Thymus (tissue), 11 donors: Measurements from ENCODE around the gene POLE4. TPM values are rescaled to one million over a fixed set of nuclear protein-coding genes. Genes with fewer than 3 reads are reported as not detected.

Experiments used
- DNase-seq, 9 donors: peaks; one replicate each; pipeline ENCODE4 v3.0.0-alpha.2; 2013; ENCODE audit warnings: low spot score in 9 of 9, low read depth in 6 of 9, missing footprints in 1 of 9
- H3K27ac ChIP-seq, 2 donors: one replicate each; pipeline ENCODE4 v1.5.1; 2013; ENCODE audit warnings: control low read depth in 1 of 2, low read depth in 1 of 2, low read length in 1 of 2, mild to moderate bottlenecking in 1 of 2, moderate library complexity in 1 of 2
- H3K27me3 ChIP-seq, 2 donors: one replicate each; pipeline ENCODE4 v1.5.1; 2013; ENCODE audit warnings: low read length in 1 of 2; ENCODE audit not compliant: control insufficient read depth in 2 of 2, insufficient read depth in 1 of 2
- H3K36me3 ChIP-seq, 2 donors: one replicate each; pipeline ENCODE4 v1.5.1; 2013; ENCODE audit warnings: low read length in 1 of 2, mild to moderate bottlenecking in 1 of 2, moderate library complexity in 1 of 2; ENCODE audit not compliant: control insufficient read depth in 2 of 2, insufficient read depth in 2 of 2
- H3K4me1 ChIP-seq, 2 donors: one replicate each; pipeline ENCODE4 v1.5.1; 2013; ENCODE audit warnings: low read length in 2 of 2; ENCODE audit not compliant: control insufficient read depth in 2 of 2, insufficient read depth in 2 of 2
- H3K4me3 ChIP-seq, 2 donors: one replicate each; pipeline ENCODE4 v1.5.1; 2013; ENCODE audit warnings: low read length in 2 of 2, control low read depth in 1 of 2, mild to moderate bottlenecking in 1 of 2
- H3K9me3 ChIP-seq, 2 donors: one replicate each; pipeline ENCODE4 v1.5.1; 2013; ENCODE audit warnings: low read length in 1 of 2, mild to moderate bottlenecking in 1 of 2; ENCODE audit not compliant: control insufficient read depth in 2 of 2, insufficient read depth in 1 of 2
- WGBS: extraction: QIAGEN DNeasy Blood & Tissue Kit; methylation state at CpG from one replicate; pipeline ENCODE4 v1.1.7; 2013; 5-methylcytosine and 5-hydroxymethylcytosine counted together
- polyA plus RNA-seq: library from polyadenylated mRNA; stranded (reverse); fragments of 200-250 nt; gene quantifications from one replicate; pipeline ENCODE4 v1.2.3, GENCODE V29; 2013
- total RNA-seq: library from RNA; stranded (reverse); fragments of 120-200 nt; gene quantifications from one replicate; pipeline ENCODE4 v1.2.4, GENCODE V29; 2013
- donor health status: healthy.

POLE4 gene
- total and polyA plus RNA-seq, 2 donors, result 44.4 to 61.0 TPM

DNA sequence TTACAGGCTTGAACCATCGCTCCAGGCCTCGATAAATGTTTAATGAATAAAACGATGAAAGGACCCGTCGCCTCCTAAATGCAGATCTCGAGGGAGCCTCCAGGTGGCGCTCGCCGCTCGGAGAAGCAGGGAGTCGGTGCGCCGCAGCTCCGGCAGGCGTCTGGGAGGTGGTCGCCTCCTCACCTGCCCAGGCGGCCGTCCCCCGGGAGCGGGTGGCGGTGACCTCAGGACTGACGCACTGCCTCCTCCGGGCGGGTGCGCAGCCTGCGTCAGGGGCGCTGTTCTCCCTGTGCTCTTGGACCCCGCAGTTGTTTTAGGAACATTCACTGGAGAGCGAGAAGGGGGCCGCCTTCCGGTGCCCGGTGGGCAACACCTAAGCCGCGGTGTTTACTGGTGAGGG is 38.6 kb upstream of the POLE4 start:
- peaks cover 11 to 12% of the 10 kb centered on the region in 2 donors for H3K27me3 ChIP-seq
- no peaks in the 10 kb centered on the region for H3K9me3 ChIP-seq
- 4% methylated on average over 34 of the region's 34 CpGs for WGBS
- DNase-seq, result peak in 8 of 9 donors; percentile 23 to 79 (median 51)
- peak overlapping the region; percentile 35 to 42 for H3K4me3 ChIP-seq
- H3K27ac ChIP-seq, result no peak overlapping the region
- peaks cover 0 to 3% of the 10 kb centered on the region in 2 donors for H3K4me1 ChIP-seq
- no peaks in the 10 kb centered on the region for H3K36me3 ChIP-seq

DNA sequence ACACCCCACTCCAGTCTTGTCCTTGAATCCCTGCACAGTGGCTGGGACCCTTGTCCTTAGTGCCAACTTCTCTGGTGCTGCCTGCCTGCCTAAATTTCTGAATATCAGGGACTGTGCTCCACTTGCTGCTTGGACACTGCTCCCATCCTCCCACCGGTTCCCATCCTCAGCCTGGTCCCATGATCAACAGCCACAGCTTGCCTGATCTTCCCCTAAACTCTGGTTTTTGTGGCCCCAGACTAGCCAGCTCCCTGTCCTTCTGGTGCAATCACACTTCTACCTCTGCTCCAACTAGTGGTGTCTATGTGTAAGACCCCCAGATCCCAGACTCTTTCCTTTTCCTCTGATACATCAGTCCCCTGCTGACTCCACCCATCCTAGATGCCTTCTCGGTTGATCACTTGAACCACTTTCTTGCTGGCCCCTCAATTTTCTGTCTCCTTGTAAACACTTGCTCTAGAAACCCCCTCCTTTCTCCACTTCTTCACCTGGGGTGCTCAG is 37.2 kb upstream of the POLE4 start:
- 96% methylated on average over 2 of the region's 2 CpGs for WGBS
- H3K27me3 ChIP-seq, result peaks cover 11 to 12% of the 10 kb centered on the region in 2 donors
- H3K4me1 ChIP-seq, result peaks cover 0 to 3% of the 10 kb centered on the region in 2 donors
- H3K36me3 ChIP-seq, result no peaks in the 10 kb centered on the region
- DNase-seq, result no peak
- H3K27ac ChIP-seq, result no peak overlapping the region
- H3K9me3 ChIP-seq, result no peaks in the 10 kb centered on the region
- H3K4me3 ChIP-seq, result no peak overlapping the region

DNA sequence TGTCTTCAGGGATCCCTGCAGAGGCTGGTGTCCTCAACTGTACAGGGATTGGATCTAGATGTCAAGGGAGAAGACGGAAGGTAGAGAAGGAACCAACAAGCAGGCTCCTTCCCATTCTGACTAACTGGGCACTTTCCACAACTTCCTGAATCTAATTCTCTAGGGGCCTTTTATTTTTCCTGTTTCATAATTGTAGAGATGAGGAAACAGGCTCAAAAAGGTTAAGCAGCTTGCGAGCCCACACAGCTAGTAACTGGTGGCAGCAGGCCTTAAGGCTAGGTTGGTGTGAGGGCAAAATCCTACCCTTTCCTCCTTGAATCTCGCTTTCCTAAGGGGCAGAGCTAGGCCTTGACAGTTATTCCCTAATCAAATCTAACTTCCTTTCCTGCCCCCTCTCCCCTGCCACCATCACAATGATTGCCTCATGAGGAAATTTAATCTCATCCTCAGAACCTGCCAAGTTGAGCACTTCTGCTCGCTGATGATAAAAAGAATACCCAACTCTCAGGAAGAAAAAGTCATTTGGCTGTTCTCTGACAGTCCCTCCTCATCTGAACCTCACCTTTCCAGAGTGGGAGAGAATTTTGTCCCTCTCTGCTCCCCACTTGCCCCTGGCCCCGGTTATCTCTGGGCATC is 35.7 kb upstream of the POLE4 start:
- H3K9me3 ChIP-seq, result peaks cover 0 to 2% of the 10 kb centered on the region in 2 donors
- peaks cover 0 to 3% of the 10 kb centered on the region in 2 donors for H3K4me1 ChIP-seq
- 74% methylated on average over 5 of the region's 5 CpGs for WGBS
- H3K36me3 ChIP-seq, result no peaks in the 10 kb centered on the region
- no peak overlapping the region for H3K27ac ChIP-seq
- DNase-seq, result no peak
- H3K4me3 ChIP-seq, result no peak overlapping the region
- peaks cover 11 to 12% of the 10 kb centered on the region in 2 donors for H3K27me3 ChIP-seq

DNA sequence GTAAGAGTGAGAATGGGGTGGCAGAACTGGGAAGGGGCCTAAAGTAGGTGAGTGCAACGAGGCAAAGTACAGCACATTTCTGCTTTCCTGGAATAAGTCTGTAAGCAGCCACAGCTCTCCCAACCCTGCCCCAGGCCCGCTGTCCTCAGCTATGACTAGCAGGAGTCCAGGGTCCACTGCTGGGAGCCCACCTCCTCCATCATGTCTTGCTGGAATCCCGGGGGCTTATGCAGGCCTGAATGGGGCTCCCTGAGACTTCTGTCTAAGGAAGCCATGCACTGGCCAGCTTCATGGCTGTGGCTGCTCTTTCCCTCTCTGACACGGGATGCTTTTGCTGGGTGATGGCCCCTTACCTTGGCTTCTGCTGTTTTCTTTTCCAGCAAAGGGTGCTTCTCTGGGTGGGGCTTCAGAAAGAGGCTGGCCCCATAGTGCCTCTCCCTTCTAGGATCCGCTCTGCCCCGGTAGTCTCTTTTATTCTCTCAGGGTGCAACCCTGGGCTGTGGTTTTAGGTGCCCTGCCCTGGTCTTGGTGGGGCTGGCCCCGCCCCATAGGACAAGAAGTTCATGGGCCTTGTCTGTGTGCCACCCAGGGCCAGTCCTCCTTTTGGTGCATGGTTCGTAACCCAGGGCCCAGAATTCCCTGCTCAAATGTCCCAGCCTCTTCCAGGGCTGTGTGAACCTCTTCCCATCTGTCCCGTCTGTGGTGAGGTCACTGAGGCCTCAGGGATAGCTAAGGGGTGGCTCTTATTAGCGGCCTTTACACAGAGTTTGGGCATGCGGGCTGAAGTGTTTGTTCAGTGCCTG is 33.8 kb upstream of the POLE4 start:
- Histone ChIP-seq H3K4me1 (peaks cover 0 to 3% of the 10 kb centered on the region in 2 donors), H3K27ac (no peak overlapping the region), H3K4me3 (no peak overlapping the region), H3K9me3 (peaks cover 0 to 2% of the 10 kb centered on the region in 2 donors), H3K27me3 (peaks cover 11 to 12% of the 10 kb centered on the region in 2 donors), H3K36me3 (no peaks in the 10 kb centered on the region)
- DNase-seq, result no peak
- 95% methylated on average over 11 of the region's 11 CpGs for WGBS

DNA sequence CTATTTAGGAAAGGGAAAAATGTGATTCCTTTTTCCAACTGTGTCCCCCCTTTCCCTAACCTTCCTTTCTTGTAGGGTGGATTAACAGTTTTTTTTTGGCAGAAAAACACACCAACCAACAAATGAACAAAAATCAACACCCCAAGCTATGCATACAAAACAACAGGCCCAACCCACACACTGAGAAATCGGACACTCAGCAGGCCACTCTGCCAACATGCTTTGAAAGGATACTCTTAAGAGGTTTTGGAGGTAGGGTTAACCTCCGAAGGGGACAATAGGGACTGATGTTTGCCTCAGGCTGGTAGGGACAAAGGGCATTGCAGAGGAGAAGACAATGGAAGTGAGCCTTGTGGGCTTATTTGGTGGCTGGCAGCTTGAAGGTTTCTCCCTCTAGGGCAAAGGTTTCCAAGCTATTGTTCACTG is 33.1 kb upstream of the POLE4 start:
- Histone ChIP-seq H3K4me3 (no peak overlapping the region), H3K9me3 (peaks cover 0 to 2% of the 10 kb centered on the region in 2 donors), H3K27ac (no peak overlapping the region), H3K4me1 (no peaks in the 10 kb centered on the region), H3K27me3 (peaks cover 6 to 8% of the 10 kb centered on the region in 2 donors), H3K36me3 (peaks cover 0 to 5% of the 10 kb centered on the region in 2 donors)
- no peak for DNase-seq
- 95% methylated on average over 2 of the region's 2 CpGs for WGBS

DNA sequence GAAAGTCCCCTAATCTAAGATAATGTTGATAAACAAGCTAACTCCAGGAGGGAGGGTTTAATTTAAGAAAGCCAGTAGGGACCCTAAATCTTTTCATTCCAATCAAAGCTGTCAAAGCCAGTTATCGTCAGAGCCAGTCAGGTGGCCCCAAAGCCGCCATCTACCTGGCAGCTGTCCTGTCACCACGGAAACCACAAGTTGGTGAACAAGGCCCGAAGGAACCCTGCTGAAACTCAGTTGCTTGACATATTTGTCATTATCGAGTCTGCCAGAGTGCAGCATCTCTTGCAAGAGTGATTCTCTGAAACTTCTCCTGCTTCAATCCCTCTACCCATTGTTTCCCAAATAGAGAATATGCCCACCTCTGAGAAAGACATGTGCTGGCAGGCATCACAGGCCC is 30.8 kb upstream of the POLE4 start:
- Histone ChIP-seq H3K4me3 (no peak overlapping the region), H3K27ac (no peak overlapping the region), H3K27me3 (no peaks in the 10 kb centered on the region), H3K36me3 (peaks cover 0 to 5% of the 10 kb centered on the region in 2 donors), H3K9me3 (peaks cover 0 to 2% of the 10 kb centered on the region in 2 donors), H3K4me1 (no peaks in the 10 kb centered on the region)
- DNase-seq, result peak in 2 of 9 donors; percentile 7 to 22
- 52% methylated on average over 5 of the region's 5 CpGs for WGBS

DNA sequence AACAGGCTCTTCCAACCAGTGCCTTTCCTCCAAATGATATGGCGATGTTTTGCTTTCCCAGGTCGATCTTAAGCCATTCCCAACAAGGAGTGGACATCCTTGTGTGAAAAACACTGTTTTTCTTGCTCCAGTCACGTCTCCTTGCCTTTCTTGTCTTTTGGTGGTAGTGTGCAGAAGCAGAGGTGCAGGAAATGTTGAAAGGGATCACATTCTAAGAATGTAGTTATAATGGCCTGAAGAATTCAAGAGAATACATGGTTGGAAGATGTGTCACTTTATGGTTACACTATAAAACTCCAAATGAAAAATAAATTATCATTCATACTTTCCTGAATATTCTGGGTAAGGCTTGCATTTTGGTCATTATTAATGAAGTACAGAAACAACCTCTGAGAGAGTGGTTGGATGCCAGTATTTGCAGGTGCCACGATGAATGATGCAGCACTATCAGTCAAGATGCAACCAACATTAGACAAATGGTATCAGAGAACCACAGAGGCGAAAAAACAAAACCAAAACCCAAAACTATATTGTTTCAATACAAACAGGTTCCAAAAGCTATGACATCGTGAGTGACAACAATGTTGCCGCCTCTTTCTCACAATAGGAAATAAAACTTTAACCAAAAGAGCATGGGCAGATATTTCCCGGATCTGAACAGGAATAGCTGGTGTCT is 27.5 kb upstream of the POLE4 start:
- Histone ChIP-seq H3K4me1 (no peaks in the 10 kb centered on the region), H3K27ac (no peak overlapping the region), H3K27me3 (no peaks in the 10 kb centered on the region), H3K9me3 (peaks cover 0 to 2% of the 10 kb centered on the region in 2 donors), H3K4me3 (no peak overlapping the region), H3K36me3 (peaks cover 0 to 8% of the 10 kb centered on the region in 2 donors)
- no peak for DNase-seq
- 97% methylated on average over 8 of the region's 8 CpGs for WGBS

DNA sequence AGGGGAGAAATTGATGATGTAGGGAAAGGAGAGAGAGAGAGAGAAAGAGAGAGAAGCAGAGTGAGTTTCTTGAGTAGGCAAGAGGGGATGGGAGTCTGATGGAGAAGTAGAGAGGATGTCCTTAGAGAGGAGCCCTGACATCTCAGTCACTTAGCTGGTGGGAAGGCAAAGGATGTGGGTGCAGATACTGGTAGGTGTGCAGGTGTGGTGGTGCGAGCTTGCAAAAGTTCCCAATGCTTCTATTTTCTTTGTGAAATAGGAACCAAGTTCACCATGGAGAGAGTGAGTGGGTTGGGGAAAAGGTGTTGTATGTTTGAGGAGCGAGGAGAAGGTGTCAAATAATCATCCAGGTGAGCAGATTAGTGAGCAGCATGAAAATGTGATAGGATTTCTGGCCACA is 26.5 kb upstream of the POLE4 start:
- WGBS, result over 99% methylated on average over 2 of the region's 2 CpGs
- Histone ChIP-seq H3K27me3 (no peaks in the 10 kb centered on the region), H3K4me1 (no peaks in the 10 kb centered on the region), H3K4me3 (no peak overlapping the region), H3K27ac (no peak overlapping the region), H3K9me3 (peaks cover 0 to 2% of the 10 kb centered on the region in 2 donors), H3K36me3 (peaks cover 0 to 8% of the 10 kb centered on the region in 2 donors)
- no peak for DNase-seq
